Lower leg skin (tissue), 4 donors: ENCODE data around the gene CCDC57. TPM values are rescaled to one million over a fixed set of nuclear protein-coding genes. Genes with fewer than 3 reads are reported as not detected.

Experiments used
- DNase-seq, 2 donors: peaks; one replicate each; pipeline ENCODE4 v3.0.0-alpha.2; 2019; ENCODE audit warnings: low spot score in 2 of 2
- H3K4me3 ChIP-seq: fragments of 200-600 bp; sonication (generic); 2 replicates; pipeline ENCODE4 v1.5.1; 2017; ENCODE audit warnings: mild to moderate bottlenecking, low read depth; ENCODE audit not compliant: poor library complexity, severe bottlenecking
- CTCF ChIP-seq, 3 donors: fragments of 450-650 bp; IDR thresholded peaks; one replicate each; pipeline ENCODE4 v1.5.1; 2016; ENCODE audit warnings: antibody characterized with exemption in 3 of 3, mild to moderate bottlenecking in 3 of 3, moderate library complexity in 2 of 3
- POLR2A ChIP-seq, 2 donors: fragments of 450-650 bp; IDR thresholded peaks; one replicate each; pipeline ENCODE4 v1.6.1; 2016 to 2017; ENCODE audit warnings: antibody characterized with exemption in 2 of 2, mild to moderate bottlenecking in 1 of 2, moderate library complexity in 1 of 2
- WGBS, 2 donors: methylation state at CpG; one replicate each; pipeline ENCODE4 v1.1.5; 2018; 5-methylcytosine and 5-hydroxymethylcytosine counted together
- intact Hi-C: fragments of 100-400 bp; cut with DNase I; formaldehyde crosslinking; loops from one replicate; pipeline ENCODE4 v1.15.0; 2023; ENCODE audit warnings: low total_unique reads
- total RNA-seq, 4 donors: library from RNA; depleted of rRNA; stranded (reverse); fragments of >200 nt; gene quantifications; one replicate each; pipeline ENCODE4 v1.1.0, GENCODE V29; 2016

CCDC57 gene
- total RNA-seq, 4 donors from 2014 or later = 16.0 to 33.5 (median 31.5) TPM

- 57 to 67% methylated on average over 10 to 24 of the region's 44 CpGs for WGBS, 2 donors
- DNase-seq = peak in 1 of 2 donors; percentile 94
- intact Hi-C loops = loop anchor here (10.0 kb wide), 1 partner anchor 78 kb away; the partner anchor contains the start of gene CD7
- no peak for TF ChIP-seq POLR2A (IDR thresholded peaks at IDR 0.05)
- TF ChIP-seq CTCF (IDR thresholded peaks at IDR 0.05) = peak in 1 of 3 donors; percentile 65
- no peak overlapping the region for H3K4me3 ChIP-seq
Observed at GRCh38 chr17:82236142-82236971, 23.7 kb upstream of the CCDC57 start.

- peak in 1 of 2 donors; percentile 85 for DNase-seq
- H3K4me3 ChIP-seq = no peak overlapping the region
- 41% methylated on average over 9 to 11 of the region's 15 CpGs for WGBS, 2 donors
- intact Hi-C loops = loop anchor here (10.0 kb wide), 1 partner anchor 79 kb away; the partner anchor contains the start of gene CD7
- TF ChIP-seq CTCF (IDR thresholded peaks at IDR 0.05) (no peak), POLR2A (IDR thresholded peaks at IDR 0.05) (no peak)
Observed at GRCh38 chr17:82235775-82236141, 23.1 kb upstream of the CCDC57 start.

GRCh38 chr17:82235056-82235774 is 22.6 kb upstream of the CCDC57 start:
- DNase-seq = no peak
- intact Hi-C loops = loop anchor here (10.0 kb wide), 1 partner anchor 80 kb away; the partner anchor contains the start of gene CD7
- H3K4me3 ChIP-seq = no peak overlapping the region
- WGBS, 2 donors = 71 to 76% methylated on average over 19 of the region's 19 CpGs
- no peak for TF ChIP-seq POLR2A (IDR thresholded peaks at IDR 0.05)
- no peak for TF ChIP-seq CTCF (IDR thresholded peaks at IDR 0.05)

GRCh38 chr17:82234211-82235055 is 21.8 kb upstream of the CCDC57 start:
- no peak for TF ChIP-seq CTCF (IDR thresholded peaks at IDR 0.05)
- TF ChIP-seq POLR2A (IDR thresholded peaks at IDR 0.05) = no peak
- 61 to 62% methylated on average over 25 to 26 of the region's 26 CpGs for WGBS, 2 donors
- intact Hi-C loops = loop anchor here (10.0 kb wide), 1 partner anchor 80 kb away; the partner anchor contains the start of gene CD7

More at GRCh38 chr17:82234211-82235055, 21.8 kb upstream of the CCDC57 start:
- no peak overlapping the region for H3K4me3 ChIP-seq
- DNase-seq = no peak
